Measurements from ENCODE around the gene AIFM2.

- no peak for TF ChIP-seq POLR2A (IDR thresholded peaks at IDR 0.05)
- TF ChIP-seq, protein P1, sequence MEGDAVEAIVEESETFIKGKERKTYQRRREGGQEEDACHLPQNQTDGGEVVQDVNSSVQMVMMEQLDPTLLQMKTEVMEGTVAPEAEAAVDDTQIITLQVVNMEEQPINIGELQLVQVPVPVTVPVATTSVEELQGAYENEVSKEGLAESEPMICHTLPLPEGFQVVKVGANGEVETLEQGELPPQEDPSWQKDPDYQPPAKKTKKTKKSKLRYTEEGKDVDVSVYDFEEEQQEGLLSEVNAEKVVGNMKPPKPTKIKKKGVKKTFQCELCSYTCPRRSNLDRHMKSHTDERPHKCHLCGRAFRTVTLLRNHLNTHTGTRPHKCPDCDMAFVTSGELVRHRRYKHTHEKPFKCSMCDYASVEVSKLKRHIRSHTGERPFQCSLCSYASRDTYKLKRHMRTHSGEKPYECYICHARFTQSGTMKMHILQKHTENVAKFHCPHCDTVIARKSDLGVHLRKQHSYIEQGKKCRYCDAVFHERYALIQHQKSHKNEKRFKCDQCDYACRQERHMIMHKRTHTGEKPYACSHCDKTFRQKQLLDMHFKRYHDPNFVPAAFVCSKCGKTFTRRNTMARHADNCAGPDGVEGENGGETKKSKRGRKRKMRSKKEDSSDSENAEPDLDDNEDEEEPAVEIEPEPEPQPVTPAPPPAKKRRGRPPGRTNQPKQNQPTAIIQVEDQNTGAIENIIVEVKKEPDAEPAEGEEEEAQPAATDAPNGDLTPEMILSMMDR (IDR thresholded peaks at IDR 0.05), result no peak
These were observed 30.2 kb upstream of the AIFM2 start for GRCh38 chr10:70162892-70163201.

All from lower leg skin (tissue), 3 donors.